K562 (cell line): ENCODE data around the gene PARK7. TPM values are rescaled to one million over a fixed set of nuclear protein-coding genes. Genes with fewer than 3 reads are reported as not detected.

Source experiments
- EHMT2 ChIP-seq: fragments of 450-650 bp; IDR thresholded peaks from 2 replicates; pipeline ENCODE4 v1.6.1; 2018; ENCODE audit warnings: antibody characterized with exemption
- GABPA ChIP-seq: fragments of 200-800 bp; sonication (Bioruptor generic); conservative IDR thresholded peaks from 2 replicates; pipeline ENCODE4 v1.6.1; 2016; ENCODE audit warnings: low read depth, missing genetic modification characterization, missing compliant biosample characterization
- HDAC3 ChIP-seq: fragments of 450-650 bp; IDR thresholded peaks from 2 replicates; pipeline ENCODE4 v1.6.1; 2018; ENCODE audit warnings: borderline replicate concordance, mild to moderate bottlenecking, moderate library complexity; ENCODE audit not compliant: partially characterized antibody
- HIVEP1 ChIP-seq: fragments of 250-450 bp; sonication (Bioruptor Pico); IDR thresholded peaks from 2 replicates; pipeline ENCODE4 v1.4.0; 2020; ENCODE audit warnings: mild to moderate bottlenecking
- HNRNPH1 ChIP-seq: fragments of 200-400 bp; formaldehyde crosslinking; optimal IDR thresholded peaks from 2 replicates; pipeline ENCODE3; 2017; ENCODE audit warnings: low read depth, mild to moderate bottlenecking, low read length, moderate library complexity
- MED1 ChIP-seq: sonication (generic); formaldehyde crosslinking; IDR thresholded peaks from 2 replicates; pipeline ENCODE4 v1.8.1; 2023; ENCODE audit warnings: missing genetic modification reagents, borderline replicate concordance
- MTA2 ChIP-seq: fragments of 450-650 bp; IDR thresholded peaks from 2 replicates; pipeline ENCODE4 v1.6.1; 2016; ENCODE audit warnings: low read depth
- NRF1 ChIP-seq, 2 experiments: fragments of 450-650 bp; IDR thresholded peaks in 1 of 2; conservative IDR thresholded peaks in 1 of 2; 2 replicates each; pipeline ENCODE4 v1.6.1; 2014; ENCODE audit warnings: mild to moderate bottlenecking in 2 of 2
- POLR2A ChIP-seq: fragments of 450-650 bp; conservative IDR thresholded peaks from 2 replicates; pipeline ENCODE4 v1.6.1; 2016
- POLR2AphosphoS5 ChIP-seq: IDR thresholded peaks from 2 replicates; pipeline ENCODE4 v1.6.1; 2011; ENCODE audit warnings: mild to moderate bottlenecking, low read depth, low read length, moderate library complexity; ENCODE audit not compliant: control insufficient read depth, insufficient read depth
- RB1 ChIP-seq: fragments of 450-650 bp; IDR thresholded peaks from 2 replicates; pipeline ENCODE4 v1.6.1; 2017; ENCODE audit warnings: low read depth, mild to moderate bottlenecking
- RUNX1 ChIP-seq: sonication (generic); IDR thresholded peaks from 2 replicates; pipeline ENCODE4 v1.6.1; 2016; ENCODE audit warnings: antibody characterized with exemption, low read depth
- SIX5 ChIP-seq, 2 experiments: IDR thresholded peaks; 2 replicates each; pipeline ENCODE4 v1.6.1; 2011; ENCODE audit warnings: low read length in 2 of 2, borderline replicate concordance in 1 of 2, low read depth in 1 of 2, mild to moderate bottlenecking in 1 of 2, moderate library complexity in 1 of 2; ENCODE audit not compliant: insufficient read depth in 1 of 2
- ZFP30 ChIP-seq: fragments of 250-450 bp; sonication (Bioruptor Pico); IDR thresholded peaks from 2 replicates; pipeline ENCODE4 v1.8.0; 2022; ENCODE audit warnings: moderate library complexity, mild to moderate bottlenecking, inconsistent platforms, borderline replicate concordance
- ZKSCAN3 ChIP-seq: fragments of 250-450 bp; sonication (Bioruptor Pico); IDR thresholded peaks from 2 replicates; pipeline ENCODE4 v1.4.0; 2020
- ZNF133 ChIP-seq: fragments of 250-450 bp; sonication (Bioruptor Pico); IDR thresholded peaks from 2 replicates; pipeline ENCODE4 v1.4.0; 2020; ENCODE audit warnings: mild to moderate bottlenecking
- ZNF324 ChIP-seq: fragments of 250-450 bp; sonication (Bioruptor Pico); IDR thresholded peaks from 2 replicates; pipeline ENCODE4 v1.4.0; 2020; ENCODE audit warnings: mild to moderate bottlenecking
- ZNF583 ChIP-seq: fragments of 250-450 bp; sonication (Bioruptor Pico); IDR thresholded peaks from 2 replicates; pipeline ENCODE4 v1.4.0; 2020
- ZNF830 ChIP-seq: fragments of 250-450 bp; sonication (Bioruptor Pico); IDR thresholded peaks from 2 replicates; pipeline ENCODE4 v1.5.0; 2021; ENCODE audit warnings: mild to moderate bottlenecking
- polyA plus RNA-seq, 8 experiments: library from polyadenylated mRNA; depleted of rRNA in 4 of 8; stranded (reverse) in 5 of 8; unstranded in 3 of 8; fragments of >200 nt; fragmentation: Nextera tagmentation in 2 of 8; fragmentation: Illumina TruSeq in 1 of 8; extraction: Ambion mirVana in 2 of 8; extraction: Trizol in 1 of 8; gene quantifications; 2 replicates each; pipeline versions ENCODE4 v1.2.1 to v1.2.3, GENCODE V29; 2011 to 2014; ENCODE audit warnings: inconsistent platforms in 1 of 8, missing spikeins in 1 of 8
- total RNA-seq, 7 experiments: library from RNA; depleted of rRNA in 6 of 7; stranded (reverse); fragments of >200 nt in 6 of 7; fragmentation: Illumina TruSeq in 2 of 7; extraction: Trizol in 2 of 7; gene quantifications; 2 replicates each; pipeline versions ENCODE4 v1.2.1 to v1.2.3, GENCODE V29; 2011 to 2021; ENCODE audit warnings: low replicate concordance in 1 of 7
- TF ChIP-seq, protein P1 (sequence below): fragments of 450-650 bp; IDR thresholded peaks from 2 replicates; pipeline ENCODE4 v1.7.1; 2018; ENCODE audit warnings: mild to moderate bottlenecking, low read depth; ENCODE audit not compliant: partially characterized antibody
- TF ChIP-seq, protein P2 (sequence below): fragments of 450-650 bp; IDR thresholded peaks from 2 replicates; pipeline ENCODE4 v1.6.1; 2016; ENCODE audit warnings: borderline replicate concordance
- TF ChIP-seq, protein P3 (sequence below): fragments of 250-450 bp; sonication (Bioruptor Pico); IDR thresholded peaks from 2 replicates; pipeline ENCODE4 v1.5.0; 2021
- TF ChIP-seq, protein P4 (sequence below), 2 experiments: fragments of 450-650 bp in 1 of 2; sonication (generic) in 1 of 2; formaldehyde crosslinking; conservative IDR thresholded peaks; 2 replicates each; pipeline versions ENCODE4 v1.4.0 to v1.8.1; 2020 to 2022; ENCODE audit warnings: mild to moderate bottlenecking in 1 of 2, missing genetic modification reagents in 1 of 2

PARK7 gene
- total and polyA plus RNA-seq, 9 of the 15 experiments (the other 6 are each of a cell fraction or from before 2014, with no cell fraction given) = 374 to 1,298 (median 484) TPM

DNA sequence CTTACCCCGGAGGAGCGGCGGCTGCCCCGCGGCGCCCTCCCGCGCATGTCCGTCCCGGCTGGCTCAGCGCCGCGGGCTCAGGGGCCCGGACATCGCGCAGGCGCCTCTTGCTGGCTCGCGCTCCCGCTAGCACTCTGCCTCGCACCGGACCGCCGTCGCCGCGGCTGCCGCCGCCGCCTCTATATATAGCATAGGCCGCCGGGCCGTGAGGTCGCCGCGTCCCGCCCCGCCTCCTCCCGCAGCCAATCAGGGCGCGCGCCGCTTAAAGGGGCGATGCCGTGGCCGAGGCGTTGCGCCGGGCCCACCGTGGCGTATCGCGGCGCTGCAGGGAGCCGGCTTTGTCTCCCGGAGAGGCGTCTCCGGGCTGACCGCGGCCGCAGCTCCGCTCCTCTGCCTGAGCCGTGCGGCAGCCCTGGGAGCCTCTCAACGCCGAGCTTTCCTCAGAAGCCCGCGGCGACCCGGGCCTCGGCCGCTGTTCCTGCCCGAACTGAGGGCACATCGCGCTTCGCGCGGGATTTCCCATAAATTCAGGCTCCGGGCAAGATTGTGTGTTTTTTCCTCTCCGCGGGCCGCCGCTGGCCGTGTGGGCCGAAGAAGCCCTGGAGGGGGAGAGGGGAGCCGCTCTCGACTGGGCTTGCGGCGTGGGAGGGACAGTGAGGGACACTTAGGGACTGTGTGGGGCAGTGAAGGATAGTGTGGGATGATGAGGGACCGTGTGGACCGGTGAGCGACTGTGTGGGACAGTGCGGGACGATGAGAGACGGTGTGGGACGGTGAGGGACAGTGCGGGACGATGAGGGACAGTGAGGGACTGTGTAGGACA is 64.9 kb downstream of the PARK7 start, which contains the start of gene ERRFI1 (continued):
- TF ChIP-seq, protein P1, sequence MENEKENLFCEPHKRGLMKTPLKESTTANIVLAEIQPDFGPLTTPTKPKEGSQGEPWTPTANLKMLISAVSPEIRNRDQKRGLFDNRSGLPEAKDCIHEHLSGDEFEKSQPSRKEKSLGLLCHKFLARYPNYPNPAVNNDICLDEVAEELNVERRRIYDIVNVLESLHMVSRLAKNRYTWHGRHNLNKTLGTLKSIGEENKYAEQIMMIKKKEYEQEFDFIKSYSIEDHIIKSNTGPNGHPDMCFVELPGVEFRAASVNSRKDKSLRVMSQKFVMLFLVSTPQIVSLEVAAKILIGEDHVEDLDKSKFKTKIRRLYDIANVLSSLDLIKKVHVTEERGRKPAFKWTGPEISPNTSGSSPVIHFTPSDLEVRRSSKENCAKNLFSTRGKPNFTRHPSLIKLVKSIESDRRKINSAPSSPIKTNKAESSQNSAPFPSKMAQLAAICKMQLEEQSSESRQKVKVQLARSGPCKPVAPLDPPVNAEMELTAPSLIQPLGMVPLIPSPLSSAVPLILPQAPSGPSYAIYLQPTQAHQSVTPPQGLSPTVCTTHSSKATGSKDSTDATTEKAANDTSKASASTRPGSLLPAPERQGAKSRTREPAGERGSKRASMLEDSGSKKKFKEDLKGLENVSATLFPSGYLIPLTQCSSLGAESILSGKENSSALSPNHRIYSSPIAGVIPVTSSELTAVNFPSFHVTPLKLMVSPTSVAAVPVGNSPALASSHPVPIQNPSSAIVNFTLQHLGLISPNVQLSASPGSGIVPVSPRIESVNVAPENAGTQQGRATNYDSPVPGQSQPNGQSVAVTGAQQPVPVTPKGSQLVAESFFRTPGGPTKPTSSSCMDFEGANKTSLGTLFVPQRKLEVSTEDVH = no peak
- TF ChIP-seq, protein P2, sequence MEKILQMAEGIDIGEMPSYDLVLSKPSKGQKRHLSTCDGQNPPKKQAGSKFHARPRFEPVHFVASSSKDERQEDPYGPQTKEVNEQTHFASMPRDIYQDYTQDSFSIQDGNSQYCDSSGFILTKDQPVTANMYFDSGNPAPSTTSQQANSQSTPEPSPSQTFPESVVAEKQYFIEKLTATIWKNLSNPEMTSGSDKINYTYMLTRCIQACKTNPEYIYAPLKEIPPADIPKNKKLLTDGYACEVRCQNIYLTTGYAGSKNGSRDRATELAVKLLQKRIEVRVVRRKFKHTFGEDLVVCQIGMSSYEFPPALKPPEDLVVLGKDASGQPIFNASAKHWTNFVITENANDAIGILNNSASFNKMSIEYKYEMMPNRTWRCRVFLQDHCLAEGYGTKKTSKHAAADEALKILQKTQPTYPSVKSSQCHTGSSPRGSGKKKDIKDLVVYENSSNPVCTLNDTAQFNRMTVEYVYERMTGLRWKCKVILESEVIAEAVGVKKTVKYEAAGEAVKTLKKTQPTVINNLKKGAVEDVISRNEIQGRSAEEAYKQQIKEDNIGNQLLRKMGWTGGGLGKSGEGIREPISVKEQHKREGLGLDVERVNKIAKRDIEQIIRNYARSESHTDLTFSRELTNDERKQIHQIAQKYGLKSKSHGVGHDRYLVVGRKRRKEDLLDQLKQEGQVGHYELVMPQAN = no peak
- TF ChIP-seq ZKSCAN3 (CRISPR knock-in tag) (no peak), MED1 (CRISPR knock-in tag) (no peak), MTA2 (no peak), SIX5 (IDR thresholded peaks at IDR 0.05; ENCODE audit: borderline replicate concordance in 1 of 2, insufficient read depth in 1 of 2, low read depth in 1 of 2, low read length in 2 of 2) (no peak), POLR2AphosphoS5 (0 out of 2 replicates have a peak, but pooled peaks have one; percentile 37), ZNF133 (no peak), HIVEP1 (CRISPR knock-in tag) (no peak), RUNX1 (no peak), HDAC3 (no peak), ZFP30 (CRISPR knock-in tag) (no peak), ZNF583 (CRISPR knock-in tag) (no peak), HNRNPH1 (no peak), POLR2A (no peak; the same call in 1 of the 2 replicates), RB1 (peak; percentile 89), ZNF830 (CRISPR knock-in tag) (peak; percentile 83; the same call in 1 of the 2 replicates), ZNF324 (CRISPR knock-in tag) (no peak), NRF1 (conservative IDR thresholded peaks at IDR 0.05 in 1 of 2, IDR thresholded peaks at IDR 0.05 in 1 of 2) (peak; percentile 92), GABPA (tag) (no peak), EHMT2 (no peak)
- TF ChIP-seq, protein P3, sequence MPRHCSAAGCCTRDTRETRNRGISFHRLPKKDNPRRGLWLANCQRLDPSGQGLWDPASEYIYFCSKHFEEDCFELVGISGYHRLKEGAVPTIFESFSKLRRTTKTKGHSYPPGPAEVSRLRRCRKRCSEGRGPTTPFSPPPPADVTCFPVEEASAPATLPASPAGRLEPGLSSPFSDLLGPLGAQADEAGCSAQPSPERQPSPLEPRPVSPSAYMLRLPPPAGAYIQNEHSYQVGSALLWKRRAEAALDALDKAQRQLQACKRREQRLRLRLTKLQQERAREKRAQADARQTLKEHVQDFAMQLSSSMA = no peak
- TF ChIP-seq, protein P4, sequence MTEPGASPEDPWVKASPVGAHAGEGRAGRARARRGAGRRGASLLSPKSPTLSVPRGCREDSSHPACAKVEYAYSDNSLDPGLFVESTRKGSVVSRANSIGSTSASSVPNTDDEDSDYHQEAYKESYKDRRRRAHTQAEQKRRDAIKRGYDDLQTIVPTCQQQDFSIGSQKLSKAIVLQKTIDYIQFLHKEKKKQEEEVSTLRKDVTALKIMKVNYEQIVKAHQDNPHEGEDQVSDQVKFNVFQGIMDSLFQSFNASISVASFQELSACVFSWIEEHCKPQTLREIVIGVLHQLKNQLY (CRISPR knock-in tag; conservative IDR thresholded peaks at IDR 0.05) = peak in 1 of 2 experiments; percentile 93; a peak in 2 of 4 replicates
